HEK293 (cell line): ENCODE measurements around the gene NADK.

Experiments used
- ATF2 ChIP-seq: fragments of 450-650 bp; formaldehyde crosslinking; IDR thresholded peaks from 2 replicates; pipeline ENCODE4 v1.5.1; 2016; ENCODE audit warnings: missing biosample characterization, missing genetic modification characterization, low read depth
- CTCF ChIP-seq: fragments of 450-650 bp; formaldehyde crosslinking; IDR thresholded peaks from 2 replicates; pipeline ENCODE4 v1.5.1; 2016; ENCODE audit warnings: missing biosample characterization, missing genetic modification characterization
- KLF9 ChIP-seq: fragments of 450-650 bp; formaldehyde crosslinking; IDR thresholded peaks from 2 replicates; pipeline ENCODE4 v1.5.1; 2016; ENCODE audit warnings: missing biosample characterization, missing genetic modification characterization, low read depth
- TCF7L2 ChIP-seq: IDR thresholded peaks from 2 replicates; pipeline ENCODE4 v1.6.1; 2011; ENCODE audit warnings: low read depth, mild to moderate bottlenecking, inconsistent platforms, low read length, moderate library complexity, borderline replicate concordance
- ZNF677 ChIP-seq: fragments of 450-650 bp; IDR thresholded peaks from 2 replicates; pipeline ENCODE4 v1.5.0; 2018; ENCODE audit warnings: missing biosample characterization, mild to moderate bottlenecking, missing genetic modification characterization, moderate library complexity

- TF ChIP-seq CTCF (no peak), TCF7L2 (no peak), KLF9 (tag by site-specific recombination) (no peak), ZNF677 (tag by site-specific recombination) (no peak), ATF2 (tag by site-specific recombination) (no peak)
These were observed 21.4 kb downstream of the NADK start for GRCh38 chr1:1756661-1757421.
